HCEC 1CT (cell line): ENCODE results near the gene HIC1.

Source experiments
- DNase-seq: peaks from one replicate; pipeline ENCODE4 v3.0.0-alpha.2; 2017

The HIC1 gene

DNA sequence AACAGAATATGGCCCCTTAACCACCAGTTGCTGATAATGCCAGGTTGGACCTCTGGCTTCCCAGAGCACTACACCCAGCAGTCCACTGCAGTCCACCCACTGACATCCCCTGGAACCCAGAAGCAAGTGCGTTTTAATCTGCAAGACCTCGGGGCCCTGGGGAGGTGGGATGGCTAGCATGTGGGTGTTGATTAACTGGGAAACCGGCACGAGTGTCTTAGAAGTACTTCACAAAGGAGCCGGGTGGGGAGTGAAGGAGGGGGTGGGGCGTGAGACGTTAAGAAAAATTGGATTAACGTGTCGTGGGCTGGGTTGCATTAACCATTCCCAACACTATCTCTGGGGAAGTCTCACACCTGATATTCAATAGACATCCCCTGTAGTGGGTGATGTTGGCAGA is 6.1 kb upstream of the HIC1 start:
- DNase-seq, result no peak

DNA sequence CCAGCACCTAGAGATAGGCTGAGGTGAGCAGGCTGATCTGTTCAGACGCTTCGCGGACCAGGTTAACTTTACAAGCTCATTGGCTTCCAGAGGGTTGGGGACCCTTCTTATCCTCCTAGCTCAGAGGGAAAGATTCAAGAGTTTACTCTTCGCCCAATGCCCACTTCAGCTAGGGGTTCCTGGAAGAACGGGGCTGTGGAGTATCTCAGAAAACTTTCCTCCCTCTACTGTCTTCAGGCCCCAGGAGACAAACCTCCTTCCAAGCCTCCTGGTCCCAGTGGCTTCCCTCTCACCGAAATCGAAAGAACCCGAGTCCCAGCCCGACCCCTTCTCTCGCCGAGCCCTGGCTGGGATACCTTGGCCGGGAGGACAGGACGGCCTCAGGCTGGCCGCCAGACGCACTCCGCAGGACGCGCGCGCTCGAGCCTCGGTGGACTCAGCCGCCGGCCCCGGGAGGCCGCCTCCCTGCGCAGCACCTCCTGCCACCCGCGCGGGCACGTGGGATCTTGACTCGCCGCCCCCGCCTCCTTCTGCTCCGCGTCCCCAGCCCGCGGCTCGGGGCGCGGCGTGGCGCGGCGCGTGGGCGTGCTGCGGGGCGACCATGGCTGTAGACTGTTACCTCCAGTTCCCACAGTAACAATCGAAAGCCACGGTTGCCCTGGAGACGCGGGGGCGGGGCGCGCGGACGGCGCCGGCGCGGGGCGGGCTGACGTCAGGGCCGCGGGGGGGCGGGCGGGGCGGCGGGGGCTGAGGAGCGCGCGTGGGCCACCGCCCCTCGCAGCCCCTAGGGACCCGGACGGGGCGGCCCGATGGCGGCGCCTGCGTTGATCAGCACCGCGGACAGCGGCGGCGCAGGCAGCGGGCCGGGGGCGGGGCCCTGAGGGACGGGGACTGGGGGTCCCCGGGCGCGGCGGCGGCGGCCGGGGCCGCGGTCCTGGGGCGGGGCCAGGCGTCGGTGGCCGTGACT is 5.3 kb upstream of the HIC1 start:
- DNase-seq, result peak; percentile 73

DNA sequence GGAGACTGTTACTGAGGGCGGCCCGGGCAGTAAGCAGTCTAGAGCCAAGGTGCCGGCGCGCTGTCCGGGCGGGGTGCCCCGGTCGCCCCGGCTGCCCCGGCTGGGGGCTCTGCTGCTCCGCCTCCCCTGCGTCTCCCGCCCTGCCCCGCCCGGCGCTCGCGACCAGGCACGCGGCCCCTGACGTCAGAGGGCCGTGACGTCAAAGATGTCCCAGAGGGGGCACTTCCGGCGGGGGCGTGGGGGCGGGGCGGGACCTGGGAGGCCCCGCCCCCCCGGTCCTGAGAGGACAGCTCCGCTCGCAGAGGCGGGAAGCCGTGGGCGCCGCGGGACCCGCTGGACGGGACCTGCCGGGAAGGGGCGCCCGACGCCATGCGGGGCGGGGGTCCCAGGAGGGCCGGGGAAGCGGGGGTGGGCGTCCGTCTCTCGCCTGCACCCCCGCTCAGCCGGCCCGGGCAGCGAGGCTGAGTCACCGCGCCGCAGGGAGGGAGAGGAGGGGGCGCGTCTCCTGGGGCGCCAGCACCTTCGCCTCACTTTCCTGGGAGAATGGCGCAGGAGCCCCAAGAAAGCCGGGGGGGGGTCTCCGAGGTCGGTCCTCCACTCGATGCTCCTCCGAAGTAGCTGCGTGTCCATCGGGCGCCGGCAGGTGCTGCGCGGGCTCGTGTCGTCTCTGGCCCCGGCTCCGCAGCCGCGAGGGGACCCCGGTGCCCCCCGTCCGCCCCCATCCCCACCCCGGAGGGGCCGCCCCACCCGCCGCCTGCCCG is 4.4 kb upstream of the HIC1 start:
- peak; percentile 69 for DNase-seq

DNA sequence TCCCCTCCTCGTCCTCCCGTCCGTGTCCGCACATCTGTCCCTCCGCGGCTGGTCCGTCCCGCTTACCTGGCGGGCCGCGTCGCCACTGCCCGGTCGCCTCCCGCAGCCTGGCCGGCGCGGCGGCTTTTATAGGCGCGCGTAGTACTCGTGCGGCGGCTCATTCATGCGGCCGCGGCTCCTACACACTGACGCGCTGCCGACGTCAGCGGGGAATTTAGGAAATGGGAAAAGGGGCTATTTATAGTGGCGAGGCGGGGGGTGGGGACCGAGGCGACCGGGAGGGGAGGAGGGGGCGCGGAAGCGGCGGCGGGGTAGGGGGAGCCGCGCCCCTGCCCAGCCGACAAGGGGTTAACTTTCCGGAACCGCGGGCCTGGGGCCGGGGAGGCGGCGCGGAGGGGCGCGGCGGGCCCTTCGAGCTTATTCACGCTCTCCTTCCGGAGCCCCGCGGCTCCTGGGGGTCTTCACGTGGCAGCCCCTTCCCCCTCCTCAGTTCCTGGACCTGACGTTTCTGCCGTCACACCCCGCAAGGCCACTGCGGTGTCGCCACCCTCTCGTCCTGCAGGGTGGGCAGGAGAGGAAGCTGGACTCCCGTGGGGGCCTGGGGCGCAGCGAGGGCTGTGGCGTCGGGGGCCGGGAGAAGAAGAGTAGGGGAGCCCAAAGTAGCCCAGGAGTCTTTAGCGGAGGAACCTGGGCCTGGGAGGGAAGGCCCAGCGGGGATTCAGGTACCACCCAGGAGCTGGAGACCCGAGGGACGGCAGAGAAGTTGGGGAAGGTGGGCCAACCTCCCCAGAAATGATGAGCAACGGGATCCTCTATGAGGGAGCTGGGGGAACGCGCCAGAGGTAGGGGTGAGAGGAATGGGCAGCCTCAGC is 3.6 kb upstream of the HIC1 start:
- no peak for DNase-seq

DNA sequence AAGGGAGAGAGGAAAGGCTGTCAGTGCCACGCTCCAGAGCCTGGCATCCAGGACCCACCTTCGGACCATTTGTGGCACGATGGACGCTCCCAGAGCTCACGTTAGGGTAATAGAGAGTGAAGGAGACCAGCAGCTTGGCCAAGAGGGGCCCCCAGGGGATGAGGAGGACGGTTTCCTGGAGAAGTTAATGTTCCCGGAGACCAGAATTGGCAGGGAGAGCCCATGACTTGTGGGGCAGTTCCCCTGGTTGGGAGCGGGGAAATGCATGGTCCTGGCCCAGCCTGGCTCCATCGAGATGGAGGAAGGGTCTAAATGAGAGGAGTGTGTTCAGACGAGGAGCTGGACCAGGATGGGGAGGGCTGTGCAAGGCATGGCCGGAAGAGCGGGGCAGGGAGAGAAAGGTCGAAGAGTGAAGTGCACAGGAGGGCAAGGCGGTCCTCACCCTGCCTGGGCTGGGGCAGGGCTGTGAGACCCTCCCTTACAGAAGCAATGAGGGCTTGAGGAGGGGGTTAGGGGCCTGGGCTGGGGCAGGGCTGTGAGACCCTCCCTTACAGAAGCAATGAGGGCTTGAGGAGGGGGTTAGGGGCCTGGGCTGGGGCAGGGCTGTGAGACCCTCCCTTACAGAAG is 2.9 kb upstream of the HIC1 start:
- no peak for DNase-seq

DNA sequence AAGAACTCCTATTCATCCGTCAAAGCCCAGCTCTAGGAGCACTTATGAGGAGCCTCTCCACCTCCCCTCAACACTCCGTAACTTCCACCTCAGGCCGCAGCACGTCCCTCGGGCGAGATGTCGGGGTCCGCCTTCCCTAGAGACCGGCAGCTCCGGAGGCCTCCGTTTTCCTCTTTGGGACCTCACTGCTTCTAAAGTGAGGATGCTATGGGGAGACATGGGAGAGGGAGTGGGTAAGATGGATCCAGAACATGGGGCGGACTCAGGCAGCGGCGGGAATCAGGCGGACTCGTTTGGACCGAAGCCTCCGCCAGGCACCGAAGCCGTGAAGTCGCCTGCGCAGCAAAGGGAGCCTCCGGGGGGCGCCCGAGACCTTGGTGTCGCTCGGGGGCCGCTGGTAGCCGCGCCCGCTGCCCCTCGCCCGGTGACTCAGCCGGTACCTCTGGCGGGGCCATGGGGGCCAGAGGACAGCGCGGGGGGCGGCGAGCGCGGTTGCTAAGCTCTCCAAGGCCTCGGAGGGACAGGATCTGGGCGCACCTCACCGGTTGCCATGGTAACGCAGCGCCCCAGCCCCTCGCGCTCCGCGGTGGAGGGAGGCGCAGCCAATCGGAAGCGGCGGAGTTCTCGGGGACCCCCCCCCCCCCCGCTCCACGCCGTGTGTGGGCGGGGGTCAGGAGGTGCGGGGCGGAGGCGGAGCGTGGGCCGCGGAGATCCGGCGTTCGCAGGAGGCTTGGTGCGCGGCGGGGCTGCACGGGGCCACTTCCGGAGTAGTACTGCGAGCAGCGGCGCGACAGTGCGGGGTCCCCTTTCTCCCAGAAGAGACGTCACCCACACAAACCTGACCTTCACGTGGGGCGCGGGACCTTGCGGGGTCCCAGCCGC is 1.3 kb upstream of the HIC1 start:
- DNase-seq, result peak; percentile 58

DNA sequence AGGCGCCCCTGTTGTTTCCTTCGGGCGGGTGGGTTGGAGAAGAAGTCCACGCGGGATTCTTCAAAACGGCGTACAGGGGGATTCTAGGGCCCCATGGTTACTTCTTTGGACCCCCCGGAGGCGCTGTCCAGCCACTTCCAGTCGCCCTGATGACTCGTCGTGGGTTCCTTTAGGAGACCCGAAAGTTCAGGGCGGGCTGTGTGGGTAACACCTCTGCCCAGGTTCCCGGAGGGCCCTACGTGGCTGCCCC is 716 bp upstream of the HIC1 start:
- DNase-seq, result no peak

DNA sequence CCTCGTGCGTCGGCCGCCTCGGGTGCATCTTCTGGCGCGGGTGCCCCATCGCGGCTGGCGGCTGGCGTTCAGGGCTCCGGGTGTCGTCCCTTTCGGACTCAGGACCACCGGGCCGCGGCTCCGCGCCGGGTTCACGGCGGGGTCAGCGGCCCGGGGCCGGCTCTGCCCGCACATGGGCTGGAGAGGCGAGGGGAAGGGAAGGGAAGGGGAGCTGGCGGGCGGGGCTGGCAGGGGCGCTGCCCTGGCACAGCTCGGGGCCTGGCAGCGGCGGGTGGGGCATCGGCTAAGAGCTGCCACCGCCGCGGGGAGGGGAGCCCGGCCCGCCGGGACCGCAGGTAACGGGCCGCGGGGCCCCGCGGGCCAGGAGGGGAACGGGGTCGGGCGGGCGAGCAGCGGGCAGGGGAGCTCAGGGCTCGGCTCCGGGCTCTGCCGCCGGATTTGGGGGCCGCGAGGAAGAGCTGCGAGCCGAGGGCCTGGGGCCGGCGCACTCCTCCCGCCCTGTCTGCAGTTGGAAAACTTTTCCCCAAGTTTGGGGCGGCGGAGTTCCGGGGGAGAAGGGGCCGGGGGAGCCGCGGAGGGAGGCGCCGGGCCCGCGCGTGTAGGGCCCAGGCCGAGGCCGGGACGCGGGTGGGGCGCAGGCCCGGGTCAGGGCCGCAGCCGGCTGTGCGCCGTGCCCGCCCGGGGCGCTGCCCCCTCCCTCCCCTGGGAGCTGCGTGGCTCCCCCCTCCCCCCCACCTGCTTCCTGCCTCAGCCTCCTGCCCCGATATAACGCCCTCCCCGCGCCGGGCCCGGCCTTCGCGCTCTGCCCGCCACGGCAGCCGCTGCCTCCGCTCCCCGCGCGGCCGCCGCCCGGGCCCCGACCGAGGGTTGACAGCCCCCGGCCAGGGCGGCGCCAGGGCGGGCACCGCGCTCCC is 646 bp downstream of the HIC1 start:
- DNase-seq, result peak; percentile 50

DNA sequence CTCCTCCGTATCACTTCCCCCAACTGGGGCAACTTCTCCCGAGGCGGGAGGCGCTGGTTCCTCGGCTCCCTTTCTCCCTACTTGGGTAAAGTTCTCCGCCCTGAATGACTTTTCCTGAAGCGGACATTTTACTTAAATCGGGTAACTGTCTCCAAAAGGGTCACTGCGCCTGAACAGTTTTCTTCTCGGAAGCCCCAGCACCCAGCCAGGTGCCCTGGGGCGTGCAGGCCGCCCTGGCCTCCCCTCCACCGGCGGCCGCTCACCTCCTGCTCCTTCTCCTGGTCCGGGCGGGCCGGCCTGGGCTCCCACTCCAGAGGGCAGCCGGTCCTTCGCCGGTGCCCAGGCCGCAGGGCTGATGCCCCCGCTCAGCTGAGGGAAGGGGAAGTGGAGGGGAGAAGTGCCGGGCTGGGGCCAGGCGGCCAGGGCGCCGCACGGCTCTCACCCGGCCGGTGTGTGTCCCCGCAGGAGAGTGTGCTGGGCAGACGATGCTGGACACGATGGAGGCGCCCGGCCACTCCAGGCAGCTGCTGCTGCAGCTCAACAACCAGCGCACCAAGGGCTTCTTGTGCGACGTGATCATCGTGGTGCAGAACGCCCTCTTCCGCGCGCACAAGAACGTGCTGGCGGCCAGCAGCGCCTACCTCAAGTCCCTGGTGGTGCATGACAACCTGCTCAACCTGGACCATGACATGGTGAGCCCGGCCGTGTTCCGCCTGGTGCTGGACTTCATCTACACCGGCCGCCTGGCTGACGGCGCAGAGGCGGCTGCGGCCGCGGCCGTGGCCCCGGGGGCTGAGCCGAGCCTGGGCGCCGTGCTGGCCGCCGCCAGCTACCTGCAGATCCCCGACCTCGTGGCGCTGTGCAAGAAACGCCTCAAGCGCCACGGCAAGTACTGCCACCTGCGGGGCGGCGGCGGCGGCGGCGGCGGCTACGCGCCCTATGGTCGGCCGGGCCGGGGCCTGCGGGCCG is 1.6 kb downstream of the HIC1 start:
- DNase-seq, result peak; percentile 69

DNA sequence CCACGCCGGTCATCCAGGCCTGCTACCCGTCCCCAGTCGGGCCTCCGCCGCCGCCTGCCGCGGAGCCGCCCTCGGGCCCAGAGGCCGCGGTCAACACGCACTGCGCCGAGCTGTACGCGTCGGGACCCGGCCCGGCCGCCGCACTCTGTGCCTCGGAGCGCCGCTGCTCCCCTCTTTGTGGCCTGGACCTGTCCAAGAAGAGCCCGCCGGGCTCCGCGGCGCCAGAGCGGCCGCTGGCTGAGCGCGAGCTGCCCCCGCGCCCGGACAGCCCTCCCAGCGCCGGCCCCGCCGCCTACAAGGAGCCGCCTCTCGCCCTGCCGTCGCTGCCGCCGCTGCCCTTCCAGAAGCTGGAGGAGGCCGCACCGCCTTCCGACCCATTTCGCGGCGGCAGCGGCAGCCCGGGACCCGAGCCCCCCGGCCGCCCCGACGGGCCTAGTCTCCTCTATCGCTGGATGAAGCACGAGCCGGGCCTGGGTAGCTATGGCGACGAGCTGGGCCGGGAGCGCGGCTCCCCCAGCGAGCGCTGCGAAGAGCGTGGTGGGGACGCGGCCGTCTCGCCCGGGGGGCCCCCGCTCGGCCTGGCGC is 2.4 kb downstream of the HIC1 start:
- no peak for DNase-seq

DNA sequence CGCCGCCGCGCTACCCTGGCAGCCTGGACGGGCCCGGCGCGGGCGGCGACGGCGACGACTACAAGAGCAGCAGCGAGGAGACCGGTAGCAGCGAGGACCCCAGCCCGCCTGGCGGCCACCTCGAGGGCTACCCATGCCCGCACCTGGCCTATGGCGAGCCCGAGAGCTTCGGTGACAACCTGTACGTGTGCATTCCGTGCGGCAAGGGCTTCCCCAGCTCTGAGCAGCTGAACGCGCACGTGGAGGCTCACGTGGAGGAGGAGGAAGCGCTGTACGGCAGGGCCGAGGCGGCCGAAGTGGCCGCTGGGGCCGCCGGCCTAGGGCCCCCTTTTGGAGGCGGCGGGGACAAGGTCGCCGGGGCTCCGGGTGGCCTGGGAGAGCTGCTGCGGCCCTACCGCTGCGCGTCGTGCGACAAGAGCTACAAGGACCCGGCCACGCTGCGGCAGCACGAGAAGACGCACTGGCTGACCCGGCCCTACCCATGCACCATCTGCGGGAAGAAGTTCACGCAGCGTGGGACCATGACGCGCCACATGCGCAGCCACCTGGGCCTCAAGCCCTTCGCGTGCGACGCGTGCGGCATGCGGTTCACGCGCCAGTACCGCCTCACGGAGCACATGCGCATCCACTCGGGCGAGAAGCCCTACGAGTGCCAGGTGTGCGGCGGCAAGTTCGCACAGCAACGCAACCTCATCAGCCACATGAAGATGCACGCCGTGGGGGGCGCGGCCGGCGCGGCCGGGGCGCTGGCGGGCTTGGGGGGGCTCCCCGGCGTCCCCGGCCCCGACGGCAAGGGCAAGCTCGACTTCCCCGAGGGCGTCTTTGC is 3.1 kb downstream of the HIC1 start:
- no peak for DNase-seq

DNA sequence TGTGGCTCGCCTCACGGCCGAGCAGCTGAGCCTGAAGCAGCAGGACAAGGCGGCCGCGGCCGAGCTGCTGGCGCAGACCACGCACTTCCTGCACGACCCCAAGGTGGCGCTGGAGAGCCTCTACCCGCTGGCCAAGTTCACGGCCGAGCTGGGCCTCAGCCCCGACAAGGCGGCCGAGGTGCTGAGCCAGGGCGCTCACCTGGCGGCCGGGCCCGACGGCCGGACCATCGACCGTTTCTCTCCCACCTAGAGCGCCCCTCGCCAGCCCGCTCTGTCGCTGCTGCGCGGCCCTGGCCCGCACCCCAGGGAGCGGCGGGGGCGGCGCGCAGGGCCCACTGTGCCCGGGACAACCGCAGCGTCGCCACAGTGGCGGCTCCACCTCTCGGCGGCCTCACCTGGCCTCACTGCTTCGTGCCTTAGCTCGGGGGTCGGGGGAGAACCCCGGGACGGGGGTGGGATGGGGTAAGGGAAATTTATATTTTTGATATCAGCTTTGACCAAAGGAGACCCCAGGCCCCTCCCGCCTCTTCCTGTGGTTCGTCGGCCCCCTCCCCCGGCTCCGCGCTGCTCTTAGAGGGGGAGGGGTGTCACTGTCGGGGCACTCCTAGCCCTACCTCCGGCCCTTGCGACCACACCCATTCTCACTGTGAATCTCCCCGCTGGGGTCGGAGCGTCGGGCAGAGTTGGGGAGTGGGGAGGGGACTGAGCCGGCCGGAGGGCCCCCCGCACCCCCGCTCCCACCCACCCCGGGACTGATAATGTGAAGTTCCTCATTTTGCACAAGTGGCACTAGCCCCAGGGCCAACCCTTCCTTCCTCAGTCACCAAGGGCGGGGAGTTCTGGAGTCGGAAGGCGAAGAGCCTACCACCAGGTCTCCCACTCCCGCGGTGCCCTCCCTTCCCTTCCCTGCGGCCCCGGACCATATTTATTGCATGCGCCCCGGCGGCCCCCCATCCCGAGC is 4.0 kb downstream of the HIC1 start:
- peak; percentile 47 for DNase-seq

DNA sequence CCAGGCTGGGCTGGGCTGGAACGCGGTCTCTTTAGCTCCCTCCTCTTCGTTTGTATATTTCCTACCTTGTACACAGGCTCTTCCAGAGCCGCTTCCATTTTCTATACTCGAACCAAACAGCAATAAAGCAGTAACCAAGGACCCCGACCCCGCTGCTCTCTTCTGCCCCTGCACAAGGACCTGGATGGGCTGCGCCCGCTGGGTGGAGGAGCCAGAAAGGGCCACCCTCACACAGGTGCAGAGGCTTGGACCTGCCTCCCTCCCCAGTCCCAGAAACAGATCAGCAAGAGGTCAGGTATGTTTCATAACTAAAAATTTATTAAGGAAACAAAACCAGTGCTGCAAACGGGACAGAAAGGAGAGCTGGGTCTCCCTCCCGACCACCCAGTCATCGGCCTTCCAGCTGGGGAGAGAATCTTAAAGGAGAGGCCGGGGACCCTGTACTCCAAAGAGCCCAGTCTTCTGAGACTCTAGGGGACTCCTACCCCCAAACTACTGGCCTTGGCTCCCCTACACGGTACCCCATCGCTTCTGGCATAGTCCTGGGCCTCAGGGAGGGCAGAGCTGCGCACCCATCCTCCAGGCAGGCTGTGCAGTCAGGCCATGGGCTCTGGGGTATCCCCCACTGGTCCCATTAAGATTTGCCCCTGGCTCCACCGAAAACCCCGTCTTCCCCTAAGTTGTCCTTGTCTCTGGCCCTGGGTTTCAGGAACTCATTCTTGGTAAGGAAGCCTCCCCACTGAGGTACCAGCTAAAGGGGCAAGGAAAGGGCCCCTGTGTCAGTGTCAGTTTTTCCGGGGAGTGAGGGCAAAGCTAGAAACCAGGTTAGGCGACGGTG is 4.9 kb downstream of the HIC1 start:
- DNase-seq, result no peak

DNA sequence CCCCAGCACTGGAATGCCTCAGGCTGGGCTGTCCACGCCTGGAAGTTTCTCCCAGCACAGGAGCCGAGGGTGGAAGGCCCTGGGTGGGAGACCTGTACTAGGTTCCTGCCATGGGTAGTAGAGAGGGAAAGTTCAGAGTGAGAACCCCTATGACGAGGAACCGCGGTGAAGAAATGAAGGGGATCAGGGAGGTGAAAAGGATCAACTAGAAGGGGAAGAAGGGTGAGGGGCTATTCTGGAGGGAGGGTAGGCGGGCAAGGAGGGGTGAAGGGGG is 5.4 kb downstream of the HIC1 start:
- DNase-seq, result no peak

DNA sequence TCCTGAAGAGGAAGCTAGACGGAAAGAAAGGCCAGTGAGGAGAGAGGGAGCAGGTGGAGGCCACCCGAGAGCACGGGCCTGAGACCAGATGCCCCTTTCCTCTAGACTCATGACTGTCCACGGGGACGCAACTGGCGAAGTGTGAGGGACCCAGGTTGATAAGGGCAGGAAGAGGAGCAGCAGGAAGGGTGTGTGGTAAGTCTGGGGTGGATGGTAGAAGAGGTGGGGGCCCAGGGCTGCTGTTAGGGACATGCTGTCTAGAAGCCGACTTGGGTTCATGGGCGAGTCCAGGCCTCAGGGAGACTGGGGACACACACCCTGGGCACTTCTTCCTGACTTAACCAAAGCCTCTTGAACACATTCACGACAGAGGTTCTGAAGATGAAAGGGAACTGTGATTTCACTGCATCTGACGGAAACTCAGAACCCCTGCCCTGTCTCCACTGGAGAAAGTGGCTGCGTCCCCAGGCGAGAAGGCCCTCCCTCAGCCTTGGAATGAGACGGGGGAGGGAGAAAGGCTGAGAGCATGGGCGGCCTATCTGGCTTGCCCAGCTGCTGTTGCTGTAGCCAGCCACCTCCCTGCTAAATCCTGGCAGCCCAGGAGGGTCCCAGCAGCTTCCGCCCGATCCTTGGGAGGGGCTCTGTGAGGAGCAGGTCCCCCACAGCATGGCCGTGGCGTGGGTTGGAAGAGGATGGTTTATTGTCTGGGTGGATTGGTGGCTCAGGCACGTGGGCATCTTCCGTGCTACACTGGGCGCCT is 6.0 kb downstream of the HIC1 start:
- DNase-seq, result no peak
